ENCODE results near the gene ABHD16A. TPM values are rescaled to one million over a fixed set of nuclear protein-coding genes. Genes with fewer than 3 reads are reported as not detected.

ABHD16A gene
- total and polyA plus RNA-seq, 10 of the 15 experiments (the other 5 are each of a cell fraction or from before 2014, with no cell fraction given): 7.5 to 43.0 (median 32.9) TPM

GRCh38 chr6:31680226-31681134, 22.6 kb downstream of the ABHD16A start, which contains the start of gene LY6G5C (continued):
- TF ChIP-seq ZNF592 (IDR thresholded peaks at IDR 0.05) (0 out of 2 replicates have a peak, but pooled peaks have one; percentile 27), KDM1A (IDR thresholded peaks at IDR 0.05; ENCODE audit: borderline replicate concordance) (no peak), PAX5 (IDR thresholded peaks at IDR 0.05; ENCODE audit: borderline replicate concordance, low read depth, low read length) (no peak), ZBTB33 (IDR thresholded peaks at IDR 0.05) (no peak), DPF2 (IDR thresholded peaks at IDR 0.05) (no peak), RB1 (IDR thresholded peaks at IDR 0.05; ENCODE audit: borderline replicate concordance) (no peak), CREB1 (IDR thresholded peaks at IDR 0.05; ENCODE audit: low read depth) (no peak), BMI1 (IDR thresholded peaks at IDR 0.05; ENCODE audit: borderline replicate concordance) (no peak), NFYB (IDR thresholded peaks at IDR 0.05; ENCODE audit: insufficient read depth, low read depth, low read length) (no peak), SRF (IDR thresholded peaks at IDR 0.05; ENCODE audit: low read depth in 2 of 2, low read length in 2 of 2) (no peak), ZNF207 (IDR thresholded peaks at IDR 0.05; ENCODE audit: borderline replicate concordance) (no peak), ZZZ3 (IDR thresholded peaks at IDR 0.05; ENCODE audit: control insufficient read depth, insufficient read length, low read depth) (no peak), ESRRA (IDR thresholded peaks at IDR 0.05; ENCODE audit: low read length) (no peak), CBX3 (IDR thresholded peaks at IDR 0.05; ENCODE audit: borderline replicate concordance, low read depth) (no peak), FOXM1 (IDR thresholded peaks at IDR 0.05; ENCODE audit: low read depth, low read length) (no peak; the same call in 1 of the 2 replicates), SIX5 (IDR thresholded peaks at IDR 0.05; ENCODE audit: low read depth, low read length, severe bottlenecking) (no peak), CHD2 (IDR thresholded peaks at IDR 0.05; ENCODE audit: borderline replicate concordance, low read depth, low read length) (no peak)
- TF ChIP-seq, protein P1, sequence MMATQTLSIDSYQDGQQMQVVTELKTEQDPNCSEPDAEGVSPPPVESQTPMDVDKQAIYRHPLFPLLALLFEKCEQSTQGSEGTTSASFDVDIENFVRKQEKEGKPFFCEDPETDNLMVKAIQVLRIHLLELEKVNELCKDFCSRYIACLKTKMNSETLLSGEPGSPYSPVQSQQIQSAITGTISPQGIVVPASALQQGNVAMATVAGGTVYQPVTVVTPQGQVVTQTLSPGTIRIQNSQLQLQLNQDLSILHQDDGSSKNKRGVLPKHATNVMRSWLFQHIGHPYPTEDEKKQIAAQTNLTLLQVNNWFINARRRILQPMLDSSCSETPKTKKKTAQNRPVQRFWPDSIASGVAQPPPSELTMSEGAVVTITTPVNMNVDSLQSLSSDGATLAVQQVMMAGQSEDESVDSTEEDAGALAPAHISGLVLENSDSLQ (IDR thresholded peaks at IDR 0.05): no peak
